Large intestine (tissue), 3 donors: Measurements from ENCODE around the gene ETV6. TPM values are rescaled to one million over a fixed set of nuclear protein-coding genes. Genes with fewer than 3 reads are reported as not detected.

Source experiments
- DNase-seq, 2 donors: peaks; one replicate each; pipeline versions ENCODE4 v3.0.0 to v3.0.0-alpha.2; 2013
- H3K27ac ChIP-seq: one replicate; pipeline ENCODE4 v1.5.1; 2013; ENCODE audit warnings: low read length
- H3K27me3 ChIP-seq: 2 replicates; pipeline ENCODE4 v1.6.1; 2013; ENCODE audit warnings: low read length; ENCODE audit not compliant: control insufficient read depth, insufficient read depth
- H3K36me3 ChIP-seq: 2 replicates; pipeline ENCODE4 v1.6.1; 2013; ENCODE audit warnings: low read length; ENCODE audit not compliant: control insufficient read depth, insufficient read depth
- H3K4me1 ChIP-seq: one replicate; pipeline ENCODE4 v1.6.1; 2013; ENCODE audit warnings: low read length; ENCODE audit not compliant: control insufficient read depth, insufficient read depth
- H3K4me3 ChIP-seq: one replicate; pipeline ENCODE4 v1.5.1; 2013; ENCODE audit warnings: low read length
- H3K9me3 ChIP-seq: one replicate; pipeline ENCODE4 v1.6.1; 2013; ENCODE audit warnings: mild to moderate bottlenecking, low read depth, low read length, moderate library complexity; ENCODE audit not compliant: control insufficient read depth
- WGBS: methylation state at CpG from one replicate; pipeline ENCODE4 v1.1.5; 2013; ENCODE audit warnings: low lambda C conversion rate; ENCODE audit not compliant: insufficient coverage; 5-methylcytosine and 5-hydroxymethylcytosine counted together
- polyA plus RNA-seq: library from polyadenylated mRNA; unstranded; fragments of 120-200 nt; gene quantifications from one replicate; pipeline ENCODE4 v1.2.1, GENCODE V29; 2013

The ETV6 gene
- polyA plus RNA-seq, 1 donor: 14.9 TPM

GRCh38 chr12:11762723-11763326 lies 113.4 kb downstream of the ETV6 start:
- Histone ChIP-seq H3K36me3 (no peaks in the 10 kb centered on the region), H3K27ac (peak overlapping the region; percentile 13), H3K4me3 (no peak overlapping the region), H3K27me3 (no peaks in the 10 kb centered on the region), H3K4me1 (peaks cover 45% of the 10 kb centered on the region), H3K9me3 (no peaks in the 10 kb centered on the region)
- no peak for DNase-seq
- WGBS: 88% methylated on average over 3 of the region's 9 CpGs

- WGBS: 80% methylated on average over 1 of the region's 7 CpGs
- Histone ChIP-seq H3K36me3 (no peaks in the 10 kb centered on the region), H3K4me3 (no peak overlapping the region), H3K27me3 (no peaks in the 10 kb centered on the region), H3K4me1 (peaks cover 42% of the 10 kb centered on the region), H3K9me3 (no peaks in the 10 kb centered on the region), H3K27ac (peak overlapping the region; percentile 33)
- DNase-seq: peak; percentile 53 to 76
Measured at GRCh38 chr12:11763760-11764520, 114.5 kb downstream of the ETV6 start.

- Histone ChIP-seq H3K27me3 (no peaks in the 10 kb centered on the region), H3K27ac (no peak overlapping the region), H3K4me1 (peaks cover 36% of the 10 kb centered on the region)
Measured at GRCh38 chr12:11764837-11765236, 115.4 kb downstream of the ETV6 start.

GRCh38 chr12:11765421-11765816 lies 115.9 kb downstream of the ETV6 start:
- Histone ChIP-seq H3K27ac (peak overlapping the region; percentile 24), H3K9me3 (no peaks in the 10 kb centered on the region), H3K27me3 (no peaks in the 10 kb centered on the region), H3K4me3 (no peak overlapping the region), H3K4me1 (peaks cover 36% of the 10 kb centered on the region), H3K36me3 (peaks cover 3% of the 10 kb centered on the region)
- no CpG with 5 or more reads among the region's 2 CpGs for WGBS
- DNase-seq: no peak

More at GRCh38 chr12:11764837-11765236, 115.4 kb downstream of the ETV6 start:
- H3K4me3 ChIP-seq: no peak overlapping the region
- no peaks in the 10 kb centered on the region for H3K36me3 ChIP-seq
- no peak for DNase-seq
- no peaks in the 10 kb centered on the region for H3K9me3 ChIP-seq

GRCh38 chr12:11765817-11766794 lies 116.6 kb downstream of the ETV6 start:
- H3K36me3 ChIP-seq: peaks cover 3% of the 10 kb centered on the region
- H3K27ac ChIP-seq: peak overlapping the region; percentile 24
- H3K9me3 ChIP-seq: no peaks in the 10 kb centered on the region
- no peaks in the 10 kb centered on the region for H3K27me3 ChIP-seq
- no peak overlapping the region for H3K4me3 ChIP-seq
- 60% methylated on average over 1 of the region's 19 CpGs for WGBS
- H3K4me1 ChIP-seq: peaks cover 36% of the 10 kb centered on the region
- no peak for DNase-seq

GRCh38 chr12:11767029-11767724 lies 117.7 kb downstream of the ETV6 start:
- Histone ChIP-seq H3K27me3 (no peaks in the 10 kb centered on the region), H3K9me3 (no peaks in the 10 kb centered on the region), H3K4me1 (peaks cover 33% of the 10 kb centered on the region), H3K4me3 (no peak overlapping the region), H3K27ac (no peak overlapping the region), H3K36me3 (peaks cover 6% of the 10 kb centered on the region)
- 90% methylated on average over 2 of the region's 4 CpGs for WGBS
- DNase-seq: no peak

- no peak for DNase-seq
- peaks cover 6% of the 10 kb centered on the region for H3K36me3 ChIP-seq
- no CpG with 5 or more reads among the region's 3 CpGs for WGBS
- no peaks in the 10 kb centered on the region for H3K9me3 ChIP-seq
- H3K27ac ChIP-seq: no peak overlapping the region
- H3K4me1 ChIP-seq: peaks cover 28% of the 10 kb centered on the region
- H3K4me3 ChIP-seq: no peak overlapping the region
- H3K27me3 ChIP-seq: no peaks in the 10 kb centered on the region
Measured at GRCh38 chr12:11767798-11768197, 118.3 kb downstream of the ETV6 start.

GRCh38 chr12:11768233-11768965 lies 118.9 kb downstream of the ETV6 start:
- H3K4me3 ChIP-seq: no peak overlapping the region
- DNase-seq: no peak
- H3K36me3 ChIP-seq: peaks cover 6% of the 10 kb centered on the region
- no peak overlapping the region for H3K27ac ChIP-seq
- no CpG with 5 or more reads among the region's 5 CpGs for WGBS
- no peaks in the 10 kb centered on the region for H3K27me3 ChIP-seq
- H3K9me3 ChIP-seq: no peaks in the 10 kb centered on the region
- H3K4me1 ChIP-seq: peaks cover 22% of the 10 kb centered on the region

GRCh38 chr12:11769723-11770514 lies 120.4 kb downstream of the ETV6 start:
- no peak for DNase-seq
- peaks cover 6% of the 10 kb centered on the region for H3K36me3 ChIP-seq
- no peaks in the 10 kb centered on the region for H3K9me3 ChIP-seq
- no peak overlapping the region for H3K27ac ChIP-seq
- H3K4me3 ChIP-seq: no peak overlapping the region
- H3K4me1 ChIP-seq: peaks cover 14% of the 10 kb centered on the region
- H3K27me3 ChIP-seq: no peaks in the 10 kb centered on the region
- WGBS: no CpG with 5 or more reads among the region's 12 CpGs
